Heart right ventricle (tissue), 16 donors: ENCODE data around the gene MAPRE2. TPM values are rescaled to one million over a fixed set of nuclear protein-coding genes. Genes with fewer than 3 reads are reported as not detected.

Source experiments
- ATAC-seq, 8 donors: fragments of 200-7000 bp; cut with Tn5 transposase; one replicate each; pipeline ENCODE4 v1.9.1; 2020; ENCODE audit warnings: mild to moderate bottlenecking in 8 of 8, moderate library complexity in 8 of 8, moderate number of reproducible peaks in 1 of 8
- DNase-seq, 2 donors: peaks; one replicate each; pipeline ENCODE4 v3.0.0-alpha.2; 2020
- H3K27ac ChIP-seq, 10 donors: fragments of 200-600 bp; sonication (generic) in 2 of 10; one replicate each; pipeline versions ENCODE4 v1.5.0 to v1.8.0; 2020 to 2022; ENCODE audit warnings: mild to moderate bottlenecking in 3 of 10
- H3K27me3 ChIP-seq, 7 donors: fragments of 200-600 bp; one replicate each; pipeline ENCODE4 v1.8.0; 2021 to 2022; ENCODE audit warnings: mild to moderate bottlenecking in 2 of 7
- H3K36me3 ChIP-seq, 9 donors: fragments of 200-600 bp; sonication (generic) in 1 of 9; one replicate each; pipeline versions ENCODE4 v1.5.0 to v1.8.0; 2020 to 2022; ENCODE audit warnings: mild to moderate bottlenecking in 2 of 9
- H3K4me1 ChIP-seq, 9 donors: fragments of 200-600 bp; sonication (generic) in 1 of 9; one replicate each; pipeline versions ENCODE4 v1.5.0 to v1.8.0; 2020 to 2022; ENCODE audit warnings: mild to moderate bottlenecking in 4 of 9
- H3K4me3 ChIP-seq, 10 donors: fragments of 200-600 bp; sonication (generic) in 2 of 10; one replicate each; pipeline versions ENCODE4 v1.5.0 to v1.8.0; 2020 to 2022; ENCODE audit warnings: mild to moderate bottlenecking in 7 of 10, moderate library complexity in 2 of 10
- H3K9me3 ChIP-seq, 11 donors: fragments of 200-600 bp in 10 of 11; sonication (generic) in 2 of 11; one replicate each; pipeline versions ENCODE4 v1.5.0 to v1.8.0; 2013 to 2022; ENCODE audit warnings: mild to moderate bottlenecking in 2 of 11, control low read depth in 1 of 11, moderate library complexity in 1 of 11
- WGBS, 2 donors: extraction: QIAGEN DNeasy Blood & Tissue Kit; methylation state at CpG; one replicate each; pipeline ENCODE4 v1.1.7; 2013; ENCODE audit warnings: inconsistent platforms in 1 of 2; 5-methylcytosine and 5-hydroxymethylcytosine counted together
- intact Hi-C, 10 donors: fragments of 100-400 bp; cut with DNase I; formaldehyde crosslinking; loops; one replicate each; pipeline versions ENCODE4 v1.11.1 to v1.14.2; 2022
- polyA plus RNA-seq, 2 donors: library from polyadenylated mRNA; stranded (reverse); fragments of 200-250 nt; gene quantifications; one replicate each; pipeline ENCODE4 v1.2.3, GENCODE V29; 2013
- total RNA-seq, 10 donors: library from RNA; stranded (reverse); fragmentation: NEBNext Ultra II Directional in 3 of 10; extraction: Animal tissue kit (Norgen Biotek cat#: 25700) in 3 of 10; gene quantifications; one replicate each; pipeline versions ENCODE4 v1.2.1 to v1.2.4, GENCODE V29; 2021 to 2023
- TF ChIP-seq, protein P1 (sequence below), 9 donors: fragments of 200-600 bp; sonication (generic) in 2 of 9; IDR thresholded peaks; one replicate each; pipeline versions ENCODE4 v1.5.0 to v1.8.0; 2021 to 2022; ENCODE audit warnings: antibody characterized with exemption in 9 of 9, mild to moderate bottlenecking in 5 of 9, moderate library complexity in 1 of 9
- donor health status: Arrhythmogenic right ventricular cardiomyopathy.
- donor health status: ischemic (EF 13 %, LVEDD 7.1; RV severe dilation, severe dysfunction).
- donor health status: healthy with polysubstance abuse.
- donor health status: DM: no; HTN: yes; CAD: no.
- donor health status: DM: no; HTN: no; CAD: no.
- donor health status: ischemic (EF 25% LVEDD 6.9; RV normal size, moderate dysfunction).
- donor health status: ischemic (EF 25% LVEDD 5.7; RV mildly dilated, moderate dysfunction).
- donor health status: healthy.
- donor health status: DM: yes; HTN: yes; CAD: no.
- donor health status: Ischemic cardiomyopathy.
- donor health status: ischemic (EF 35%, LVEDD 5.7; RV mildly dilated, moderate dysfunction).
- donor health status: nonischemic (EF 11% LVEDD 7.7; RV severe dilation, severe dysfunction).
- donor health status: DM: yes; HTN: yes; CAD: no.
- donor health status: PGD.
- donor health status: ischemic (EF 29% LVEDD 5.4; RV normal size, mild dysfunction).
- donor health status: nonischemic (EF 23%, LVEDD 6.1; RV moderate dilation, normal function).

Gene MAPRE2
- total and polyA plus RNA-seq, 12 donors = 31.7 to 211 (median 130) TPM

DNA sequence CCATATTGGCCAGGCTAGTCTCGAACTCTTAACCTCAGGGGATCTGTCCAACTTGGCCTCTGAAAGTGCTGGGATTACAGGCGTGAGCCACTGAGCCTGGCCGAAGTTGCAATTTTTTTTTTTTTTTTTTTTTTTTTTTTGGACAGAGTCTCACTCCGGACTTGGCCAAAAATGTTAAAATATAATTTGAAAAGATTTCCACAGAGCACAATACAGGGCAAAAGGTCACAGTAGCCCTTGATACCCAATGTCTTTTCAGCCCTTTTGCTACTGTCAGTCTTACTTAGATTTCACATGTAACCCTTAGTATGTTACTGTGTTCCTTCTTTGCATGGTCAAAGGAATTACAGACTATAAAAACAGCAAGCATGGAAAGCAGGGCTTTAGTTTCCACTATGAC, 42.6 kb upstream of the MAPRE2 start:
- no peak overlapping the region for H3K4me3 ChIP-seq
- no peak for ATAC-seq
- DNase-seq = no peak
- TF ChIP-seq, protein P1, sequence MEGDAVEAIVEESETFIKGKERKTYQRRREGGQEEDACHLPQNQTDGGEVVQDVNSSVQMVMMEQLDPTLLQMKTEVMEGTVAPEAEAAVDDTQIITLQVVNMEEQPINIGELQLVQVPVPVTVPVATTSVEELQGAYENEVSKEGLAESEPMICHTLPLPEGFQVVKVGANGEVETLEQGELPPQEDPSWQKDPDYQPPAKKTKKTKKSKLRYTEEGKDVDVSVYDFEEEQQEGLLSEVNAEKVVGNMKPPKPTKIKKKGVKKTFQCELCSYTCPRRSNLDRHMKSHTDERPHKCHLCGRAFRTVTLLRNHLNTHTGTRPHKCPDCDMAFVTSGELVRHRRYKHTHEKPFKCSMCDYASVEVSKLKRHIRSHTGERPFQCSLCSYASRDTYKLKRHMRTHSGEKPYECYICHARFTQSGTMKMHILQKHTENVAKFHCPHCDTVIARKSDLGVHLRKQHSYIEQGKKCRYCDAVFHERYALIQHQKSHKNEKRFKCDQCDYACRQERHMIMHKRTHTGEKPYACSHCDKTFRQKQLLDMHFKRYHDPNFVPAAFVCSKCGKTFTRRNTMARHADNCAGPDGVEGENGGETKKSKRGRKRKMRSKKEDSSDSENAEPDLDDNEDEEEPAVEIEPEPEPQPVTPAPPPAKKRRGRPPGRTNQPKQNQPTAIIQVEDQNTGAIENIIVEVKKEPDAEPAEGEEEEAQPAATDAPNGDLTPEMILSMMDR (IDR thresholded peaks at IDR 0.05) = no peak
- H3K27ac ChIP-seq = no peak overlapping the region
- 52% methylated on average over 4 of the region's 4 CpGs for WGBS, 2 donors
- intact Hi-C loops = no loop called here
- no peaks in the 10 kb centered on the region for H3K9me3 ChIP-seq
- no peaks in the 10 kb centered on the region for H3K27me3 ChIP-seq
- no peaks in the 10 kb centered on the region for H3K36me3 ChIP-seq
- H3K4me1 ChIP-seq = peaks cover 0 to 13% (median 3%) of the 10 kb centered on the region in 9 donors

DNA sequence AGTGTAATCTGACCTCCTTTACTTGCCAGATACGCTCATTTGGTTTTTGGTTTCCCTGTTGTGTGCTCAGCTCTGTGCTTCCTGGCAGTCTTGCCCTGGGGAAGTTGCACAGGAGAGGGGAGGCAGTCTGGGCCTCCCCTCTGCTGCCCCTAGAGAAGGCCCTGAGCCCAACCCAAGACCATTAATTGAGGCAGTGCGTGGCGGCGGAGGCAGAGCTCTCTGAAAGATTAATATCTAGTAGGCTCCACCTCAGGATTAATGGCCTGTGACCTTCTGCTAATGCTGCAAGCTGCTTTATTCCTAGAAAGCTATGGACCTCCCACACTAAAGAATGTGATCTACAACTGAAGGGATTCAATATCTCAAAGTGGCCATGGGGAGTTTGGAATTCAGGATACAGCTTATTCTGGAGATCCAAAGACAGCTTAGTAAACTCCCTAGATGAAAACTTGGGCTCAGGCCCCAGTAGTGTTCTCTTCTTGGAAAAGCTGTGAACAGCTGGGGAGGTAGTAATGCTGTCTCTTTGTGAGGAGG, 41.4 kb upstream of the MAPRE2 start:
- Histone ChIP-seq H3K4me3 (no peak overlapping the region), H3K36me3 (no peaks in the 10 kb centered on the region), H3K4me1 (peaks cover 0 to 4% (median 0%) of the 10 kb centered on the region in 9 donors), H3K27ac (no peak overlapping the region), H3K9me3 (no peaks in the 10 kb centered on the region), H3K27me3 (no peaks in the 10 kb centered on the region)
- ATAC-seq (peak in 6 of 8 donors; percentile 38 to 66 (median 54)), DNase-seq (no peak)
- intact Hi-C loops = loop anchor here in 6 of 10 donors (5.0 to 10.0 kb wide), 8 partner anchors 142 to 365 kb away; partner anchors contain the start of genes ZNF24 (in 2 of the 6) and ZNF397 (in 1 of the 6)
- 66 to 69% methylated on average over 4 of the region's 4 CpGs for WGBS, 2 donors
- TF ChIP-seq, protein P1 (IDR thresholded peaks at IDR 0.05) = no peak

DNA sequence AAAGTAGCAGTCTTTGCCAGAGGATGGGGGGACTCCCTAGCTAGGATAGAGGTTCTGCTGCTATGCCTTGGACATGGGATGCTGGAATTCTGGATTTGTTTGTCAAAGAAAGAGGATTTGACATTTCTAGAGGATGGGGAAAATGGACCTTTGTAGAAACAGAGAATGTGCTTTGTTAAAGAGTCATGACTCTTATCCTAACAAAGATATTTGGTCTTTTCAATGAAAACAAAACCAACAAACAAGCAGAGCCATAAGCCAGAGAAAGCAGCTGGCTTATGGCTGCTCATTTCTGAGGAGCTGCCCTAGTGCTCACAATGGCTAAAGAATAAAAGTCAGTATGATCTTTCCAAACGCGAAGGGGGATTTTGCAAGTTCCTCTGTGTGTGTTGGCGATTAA, 40.8 kb upstream of the MAPRE2 start:
- no peaks in the 10 kb centered on the region for H3K9me3 ChIP-seq
- 75 to 80% methylated on average over 3 of the region's 3 CpGs for WGBS, 2 donors
- intact Hi-C loops = loop anchor here in 6 of 10 donors (5.0 to 10.0 kb wide), 8 partner anchors 142 to 364 kb away; partner anchors contain the start of genes ZNF24 (in 2 of the 6) and ZNF397 (in 1 of the 6)
- no peak overlapping the region for H3K4me3 ChIP-seq
- peak in 1 of 8 donors; percentile 27 for ATAC-seq
- H3K4me1 ChIP-seq = peaks cover 0 to 4% (median 0%) of the 10 kb centered on the region in 9 donors
- no peak for DNase-seq
- TF ChIP-seq, protein P1 (IDR thresholded peaks at IDR 0.05) = no peak
- no peaks in the 10 kb centered on the region for H3K27me3 ChIP-seq
- no peak overlapping the region for H3K27ac ChIP-seq
- no peaks in the 10 kb centered on the region for H3K36me3 ChIP-seq

DNA sequence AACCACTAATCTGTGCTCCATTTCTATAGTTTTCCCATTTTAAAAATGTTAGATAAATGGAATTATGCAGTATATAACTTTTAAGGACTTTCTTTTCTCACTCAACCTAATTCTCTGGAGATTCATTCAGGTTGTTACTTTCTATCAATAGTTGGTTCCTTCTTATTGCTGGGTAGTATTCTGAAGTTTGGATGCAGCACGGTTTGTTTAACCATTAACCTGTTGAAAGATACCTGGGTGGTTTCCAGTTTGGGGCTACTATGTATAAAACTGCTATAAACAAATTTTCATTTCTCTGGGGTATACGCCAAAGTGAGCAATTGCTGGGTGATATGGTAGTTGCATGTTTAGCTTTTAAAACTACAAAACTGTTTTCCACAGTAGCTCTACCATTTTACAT, 39.1 kb upstream of the MAPRE2 start:
- H3K27ac ChIP-seq = no peak overlapping the region
- intact Hi-C loops = loop anchor here in 6 of 10 donors (5.0 to 10.0 kb wide), 8 partner anchors 140 to 363 kb away; partner anchors contain the start of genes ZNF24 (in 2 of the 6) and ZNF397 (in 1 of the 6)
- no peaks in the 10 kb centered on the region for H3K27me3 ChIP-seq
- DNase-seq (no peak), ATAC-seq (no peak)
- 74% methylated on average over 2 of the region's 2 CpGs for WGBS, 2 donors
- no peak overlapping the region for H3K4me3 ChIP-seq
- TF ChIP-seq, protein P1 (IDR thresholded peaks at IDR 0.05) = no peak
- peaks cover 0 to 5% (median 0%) of the 10 kb centered on the region in 9 donors for H3K4me1 ChIP-seq
- H3K36me3 ChIP-seq = no peaks in the 10 kb centered on the region
- no peaks in the 10 kb centered on the region for H3K9me3 ChIP-seq
